ENCODE results near the gene COQ8B.
"Not testable (repeated sequence)": the region's sequence is repeated elsewhere in the genome, so short reads cannot be mapped to it uniquely, and the experiment has no call there.

The COQ8B gene

GRCh38 chr19:40655684-40656083, 61.0 kb downstream of the COQ8B start:
- not testable (repeated sequence) for H3K4me1 Mint-ChIP-seq, H3K9me3 Mint-ChIP-seq, H3K4me3 Mint-ChIP-seq

GRCh38 chr19:40652303-40652702, 64.4 kb downstream of the COQ8B start:
- H3K36me3 Mint-ChIP-seq, H3K4me3 Mint-ChIP-seq, H3K27me3 Mint-ChIP-seq, H3K27ac Mint-ChIP-seq, H3K4me1 Mint-ChIP-seq, H3K9me3 Mint-ChIP-seq: not testable (repeated sequence)

More at GRCh38 chr19:40655684-40656083, 61.0 kb downstream of the COQ8B start:
- not testable (repeated sequence) for H3K27ac Mint-ChIP-seq, H3K36me3 Mint-ChIP-seq, H3K27me3 Mint-ChIP-seq

GRCh38 chr19:40650749-40651305, 65.9 kb downstream of the COQ8B start:
- Mint-ChIP-seq H3K27ac (no peak overlapping the region), H3K27me3 (no peaks in the 10 kb centered on the region), H3K36me3 (no peaks in the 10 kb centered on the region), H3K4me3 (no peak overlapping the region), H3K9me3 (no peaks in the 10 kb centered on the region), H3K4me1 (no peaks in the 10 kb centered on the region)

GRCh38 chr19:40649903-40650675, 66.6 kb downstream of the COQ8B start:
- not testable (repeated sequence) for H3K4me1 Mint-ChIP-seq, H3K27ac Mint-ChIP-seq, H3K36me3 Mint-ChIP-seq, H3K4me3 Mint-ChIP-seq, H3K9me3 Mint-ChIP-seq, H3K27me3 Mint-ChIP-seq

GRCh38 chr19:40646743-40647254, 69.9 kb downstream of the COQ8B start:
- no peak overlapping the region for H3K27ac Mint-ChIP-seq
- no peaks in the 10 kb centered on the region for H3K27me3 Mint-ChIP-seq
- no peaks in the 10 kb centered on the region for H3K36me3 Mint-ChIP-seq
- no peak overlapping the region for H3K4me3 Mint-ChIP-seq
- no peaks in the 10 kb centered on the region for H3K4me1 Mint-ChIP-seq
- no peaks in the 10 kb centered on the region for H3K9me3 Mint-ChIP-seq

GRCh38 chr19:40642757-40643305, 73.9 kb downstream of the COQ8B start:
- H3K27me3 Mint-ChIP-seq = no peaks in the 10 kb centered on the region
- H3K27ac Mint-ChIP-seq = no peak overlapping the region
- H3K4me3 Mint-ChIP-seq = no peak overlapping the region
- peaks cover 6% of the 10 kb centered on the region for H3K4me1 Mint-ChIP-seq
- H3K36me3 Mint-ChIP-seq = no peaks in the 10 kb centered on the region
- no peaks in the 10 kb centered on the region for H3K9me3 Mint-ChIP-seq

- Mint-ChIP-seq H3K9me3 (no peaks in the 10 kb centered on the region), H3K4me3 (no peak overlapping the region), H3K27me3 (no peaks in the 10 kb centered on the region), H3K4me1 (peaks cover 6% of the 10 kb centered on the region), H3K27ac (no peak overlapping the region), H3K36me3 (no peaks in the 10 kb centered on the region)
Observed at GRCh38 chr19:40642051-40642706, 74.5 kb downstream of the COQ8B start.
